Endothelial cell of umbilical vein (primary cell): ENCODE results near the gene IRF1. TPM values are rescaled to one million over a fixed set of nuclear protein-coding genes. Genes with fewer than 3 reads are reported as not detected.

ENCODE experiments used
- BruUV-seq: library from RNA; stranded (reverse); fragments of 400-500 nt; replicated peaks from 2 replicates; lab custom pipeline; 2021; lab: Mats Ljungman, UMichigan
- CTCF ChIA-PET: fragments of 300-600, 350-600 bp; sonication (Branson Sonifier 250); formaldehyde crosslinking; loops from one replicate; lab custom pipeline; 2021; ENCODE audit warnings: antibody characterized with exemption, inconsistent platforms; lab: Charles Lee
- POLR2A ChIA-PET: fragments of 300-600, 350-600 bp; sonication (Branson Sonifier 250); formaldehyde crosslinking; loops from one replicate; lab custom pipeline; 2021; ENCODE audit warnings: antibody characterized with exemption, inconsistent platforms; lab: Charles Lee
- DNase-seq: peaks from one replicate; pipeline ENCODE4 v3.0.0-alpha.2; 2011; ENCODE audit warnings: low read depth, low spot score
- FAIRE-seq: peaks from 2 replicates; lab custom pipeline; 2011; peaks lifted over from hg19 to GRCh38; lab: Jason Lieb, UNC
- H2AFZ ChIP-seq: 2 replicates; pipeline ENCODE4 v1.6.0; 2012; ENCODE audit warnings: low read depth, low read length, control low read depth, inconsistent platforms
- H3K27ac ChIP-seq: 2 replicates; pipeline ENCODE4 v1.5.1; 2011; ENCODE audit warnings: low read depth, mild to moderate bottlenecking, control low read depth, low read length, moderate library complexity; ENCODE audit not compliant: insufficient read depth
- H3K27me3 ChIP-seq, 2 experiments: 2 replicates each; pipeline versions ENCODE4 v1.6.0 to v1.6.1; 2011; ENCODE audit warnings: low read length in 2 of 2, mixed read lengths in 1 of 2; ENCODE audit not compliant: control insufficient read depth in 2 of 2, insufficient read depth in 2 of 2
- H3K36me3 ChIP-seq, 2 experiments: 2 replicates in 1 of 2; 3 replicates in 1 of 2; pipeline ENCODE4 v1.5.1; 2011; ENCODE audit warnings: low read length in 2 of 2, mild to moderate bottlenecking in 1 of 2, moderate library complexity in 1 of 2; ENCODE audit not compliant: control insufficient read depth in 2 of 2, insufficient read depth in 2 of 2; ENCODE audit errors: extremely low read depth in 1 of 2
- H3K4me1 ChIP-seq: 3 replicates; pipeline ENCODE4 v1.5.1; 2011; ENCODE audit warnings: mild to moderate bottlenecking, low read length; ENCODE audit not compliant: control insufficient read depth, insufficient read depth; ENCODE audit errors: extremely low read depth
- H3K4me2 ChIP-seq: 2 replicates; pipeline ENCODE4 v1.6.1; 2011; ENCODE audit warnings: low read length, control low read depth, mixed read lengths; ENCODE audit not compliant: insufficient read depth
- H3K4me3 ChIP-seq, 3 experiments: fragments of 200-600 bp in 1 of 3; sonication (generic), shearing (Covaris generic) in 1 of 3; replicated peaks in 1 of 3; 2 replicates each; pipeline ENCODE4 v1.5.1; 2011 to 2016; ENCODE audit warnings: control low read depth in 3 of 3, low read length in 3 of 3, mild to moderate bottlenecking in 2 of 3, inconsistent platforms in 1 of 3, low read depth in 1 of 3, moderate library complexity in 1 of 3; ENCODE audit not compliant: insufficient read depth in 1 of 3
- H3K79me2 ChIP-seq: 2 replicates; pipeline ENCODE4 v1.6.0; 2012; ENCODE audit warnings: low read length, inconsistent platforms; ENCODE audit not compliant: control insufficient read depth, insufficient read depth
- H3K9ac ChIP-seq: replicated peaks from 2 replicates; pipeline ENCODE3; 2011; ENCODE audit warnings: low read length, control low read depth; ENCODE audit not compliant: insufficient read depth; ENCODE audit errors: extremely low read depth
- H3K9me1 ChIP-seq: replicated peaks from 3 replicates; pipeline ENCODE4 v1.6.0; 2011; ENCODE audit warnings: mild to moderate bottlenecking, low read length; ENCODE audit not compliant: control insufficient read depth, insufficient read depth; ENCODE audit errors: extremely low read depth
- H3K9me3 ChIP-seq: replicated peaks from 2 replicates; pipeline ENCODE4 v1.5.1; 2012; ENCODE audit warnings: low read length, inconsistent platforms; ENCODE audit not compliant: control insufficient read depth, insufficient read depth
- H4K20me1 ChIP-seq: replicated peaks from 2 replicates; pipeline ENCODE3; 2011; ENCODE audit warnings: mild to moderate bottlenecking, low read length; ENCODE audit not compliant: control insufficient read depth, insufficient read depth; ENCODE audit errors: extremely low read depth
- CTCF ChIP-seq, 2 donors: IDR thresholded peaks; 1 replicate in 1 of 2; 2 replicates in 1 of 2; pipeline ENCODE4 v1.5.1; 2011; ENCODE audit warnings: low read length in 2 of 2, mild to moderate bottlenecking in 2 of 2, moderate library complexity in 2 of 2, control low read depth in 1 of 2, inconsistent platforms in 1 of 2, low read depth in 1 of 2; ENCODE audit not compliant: insufficient read depth in 1 of 2; ENCODE audit errors: extremely low read depth in 1 of 2
- EZH2 ChIP-seq: IDR thresholded peaks from 2 replicates; pipeline ENCODE4 v1.6.1; 2012; ENCODE audit warnings: borderline replicate concordance, low read depth, mild to moderate bottlenecking, moderate library complexity, low read length, inconsistent platforms; ENCODE audit not compliant: severe bottlenecking
- FOS ChIP-seq: IDR thresholded peaks from 2 replicates; pipeline ENCODE4 v1.6.1; 2011; ENCODE audit warnings: mild to moderate bottlenecking, low read length, moderate library complexity, borderline replicate concordance; ENCODE audit not compliant: insufficient read depth
- GATA2 ChIP-seq: IDR thresholded peaks from 2 replicates; pipeline ENCODE4 v1.7.0; 2011; ENCODE audit warnings: low read depth, mild to moderate bottlenecking, moderate library complexity, mixed read lengths, low read length; ENCODE audit not compliant: insufficient read length, insufficient read depth
- JUN ChIP-seq: IDR thresholded peaks from 2 replicates; pipeline ENCODE4 v1.6.1; 2011; ENCODE audit warnings: borderline replicate concordance, low read depth; ENCODE audit not compliant: insufficient read length, insufficient read depth
- MYC ChIP-seq: IDR thresholded peaks from one replicate; pipeline ENCODE4 v1.6.1; 2011; ENCODE audit warnings: mild to moderate bottlenecking, low read depth, low read length
- POLR2A ChIP-seq: IDR thresholded peaks from 2 replicates; pipeline ENCODE4 v1.6.1; 2012; ENCODE audit warnings: low read depth, mild to moderate bottlenecking, control low read depth, low read length
- POLR2AphosphoS5 ChIP-seq: IDR thresholded peaks from 2 replicates; pipeline ENCODE4 v1.6.1; 2012; ENCODE audit warnings: low read depth, mild to moderate bottlenecking, control low read depth, low read length, moderate library complexity; ENCODE audit not compliant: insufficient read depth
- dilution Hi-C: fragments of 300-500 bp; cut with MboI; formaldehyde crosslinking; loops from one replicate; pipeline ENCODE4 v1.15.0; 2019; ENCODE audit warnings: low sequenced_read_pairs; ENCODE audit not compliant: extremely low pct_ligation_motif_present
- intact Hi-C: fragments of 100-400 bp; cut with micrococcal nuclease; formaldehyde crosslinking; loops from one replicate; pipeline ENCODE4 v1.10.0; 2022
- polyA plus RNA-seq, 4 experiments: library from polyadenylated mRNA; depleted of rRNA in 3 of 4; stranded (reverse) in 3 of 4; unstranded in 1 of 4; fragments of >200 nt; gene quantifications; 2 replicates each; pipeline versions ENCODE4 v1.2.1 to v1.2.3, GENCODE V29; 2011 to 2012; ENCODE audit warnings: missing spikeins in 1 of 4
- total RNA-seq: library from RNA; stranded (reverse); gene quantifications from 2 replicates; pipeline ENCODE4 v1.2.3, GENCODE V29; 2021
- TF ChIP-seq, protein P1 (sequence below): IDR thresholded peaks from 2 replicates; pipeline ENCODE4 v1.6.1; 2011; ENCODE audit not compliant: insufficient read depth, insufficient read length

IRF1 gene
- total and polyA plus RNA-seq, 2 donors (not counting 3 experiments of a cell fraction or from before 2014, with no cell fraction given), result 12.3 to 28.0 TPM

- no peaks in the 10 kb centered on the region for H3K79me2 ChIP-seq
- POLR2A ChIA-PET, result no interaction called here
- no TSS peak for BruUV-seq
Observed at GRCh38 chr5:132462856-132463745, 27.5 kb downstream of the IRF1 start.

More at GRCh38 chr5:132462856-132463745, 27.5 kb downstream of the IRF1 start:
- Histone ChIP-seq H3K9me3 (no peaks in the 10 kb centered on the region), H3K9ac (no peak overlapping the region), H3K9me1 (no peaks in the 10 kb centered on the region), H2AFZ (no peak overlapping the region), H4K20me1 (no peaks in the 10 kb centered on the region), H3K4me3 (no peak overlapping the region), H3K27ac (no peak overlapping the region), H3K27me3 (no peaks in the 10 kb centered on the region), H3K4me2 (no peak overlapping the region), H3K4me1 (peaks cover 33% of the 10 kb centered on the region), H3K36me3 (no peaks in the 10 kb centered on the region)
- DNase-seq (no peak), FAIRE-seq (no peak)
- CTCF ChIA-PET, result interaction anchor here (1.6 to 1.9 kb wide), 3 partner anchors 37 to 76 kb away, joined by 5 to 20 read pairs (median 8); no protein-coding TSS in a partner anchor
- intact Hi-C loops (no loop called here), dilution Hi-C loops (no loop called here)
- no peak for TF ChIP-seq POLR2A
- TF ChIP-seq GATA2, result no peak
- no peak for TF ChIP-seq FOS
- TF ChIP-seq MYC, result no peak
- no peak for TF ChIP-seq POLR2AphosphoS5
- TF ChIP-seq JUN, result no peak
- TF ChIP-seq, protein P1, sequence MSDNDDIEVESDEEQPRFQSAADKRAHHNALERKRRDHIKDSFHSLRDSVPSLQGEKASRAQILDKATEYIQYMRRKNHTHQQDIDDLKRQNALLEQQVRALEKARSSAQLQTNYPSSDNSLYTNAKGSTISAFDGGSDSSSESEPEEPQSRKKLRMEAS, result no peak
- TF ChIP-seq EZH2, result no peak
- no peak for TF ChIP-seq CTCF (IDR thresholded peaks at IDR 0.05; ENCODE audit: extremely low read depth in 1 of 2, insufficient read depth in 1 of 2, low read depth in 1 of 2, low read length in 2 of 2)
